Body of pancreas (tissue), 4 donors: ENCODE results near the gene VTN. TPM values are rescaled to one million over a fixed set of nuclear protein-coding genes. Genes with fewer than 3 reads are reported as not detected.
A peak's percentile ranks its signal among the peaks of the same experiment; 100 is the strongest.

Experiments used
- ATAC-seq: fragments of 150-250 bp; one replicate; pipeline ENCODE4 v1.9.1; 2016
- DNase-seq, 4 donors: peaks; one replicate each; pipeline ENCODE4 v3.0.0-alpha.2; 2019
- H3K27ac ChIP-seq, 4 donors: fragments of 200-600 bp; sonication (generic); 1 replicate in 3 of 4; 2 replicates in 1 of 4; pipeline versions ENCODE4 v1.5.1 to v1.6.1; 2016 to 2019; ENCODE audit warnings: mild to moderate bottlenecking in 1 of 4, mixed read lengths in 1 of 4, moderate library complexity in 1 of 4
- H3K27me3 ChIP-seq, 2 donors: fragments of 200-600 bp; sonication (generic); one replicate each; pipeline ENCODE4 v1.6.0; 2016; ENCODE audit warnings: mild to moderate bottlenecking in 1 of 2
- H3K36me3 ChIP-seq, 2 donors: fragments of 200-600 bp; sonication (generic); replicated peaks in 1 of 2; 2 replicates each; pipeline ENCODE4 v1.5.1; 2016; ENCODE audit warnings: low read depth in 2 of 2; ENCODE audit not compliant: insufficient read depth in 1 of 2
- H3K4me1 ChIP-seq: fragments of 200-600 bp; sonication (generic); one replicate; pipeline ENCODE4 v1.6.0; 2016
- H3K4me3 ChIP-seq, 2 donors: fragments of 200-600 bp; sonication (generic); 1 replicate in 1 of 2; 2 replicates in 1 of 2; pipeline ENCODE4 v1.5.1; 2016 to 2019
- H3K9me3 ChIP-seq, 3 donors: fragments of 200-600 bp; sonication (generic); 1 replicate in 2 of 3; 2 replicates in 1 of 3; pipeline ENCODE4 v1.5.1; 2016
- CTCF ChIP-seq, 7 experiments: fragments of 450-650 bp in 4 of 7; fragments of 200-600 bp in 3 of 7; sonication (generic) in 3 of 7; IDR thresholded peaks; one replicate each; pipeline ENCODE4 v1.5.1; 2016 to 2019; ENCODE audit warnings: antibody characterized with exemption in 7 of 7
- POLR2A ChIP-seq, 3 donors: fragments of 450-650 bp; IDR thresholded peaks; one replicate each; pipeline ENCODE4 v1.6.1; 2016; ENCODE audit warnings: antibody characterized with exemption in 3 of 3, mild to moderate bottlenecking in 2 of 3
- WGBS, 2 donors: methylation state at CpG; one replicate each; pipeline ENCODE4 v1.1.5; 2017; 5-methylcytosine and 5-hydroxymethylcytosine counted together
- intact Hi-C: fragments of 100-400 bp; cut with DNase I; formaldehyde crosslinking; loops from one replicate; pipeline ENCODE4 v1.15.1; 2023
- total RNA-seq, 2 donors: library from RNA; depleted of rRNA; stranded (reverse); fragments of >200 nt; gene quantifications; one replicate each; pipeline ENCODE4 v1.1.0, GENCODE V29; 2016

VTN gene
- total RNA-seq, 2 donors from 2014 or later = 4.2 to 6.6 TPM

- H3K27ac ChIP-seq = peak within 1 kb of the TSS; percentile 11 to 64 (median 50)
- 0 to 1% methylated on average over 12 to 67 of the region's 70 CpGs for WGBS, 2 donors
Observed at GRCh38 chr17:28405632-28406472, 35.7 kb upstream of the VTN start, which contains the start of gene SLC46A1. Gene SLC46A1, minus strand, starts transcription at chr17:28406212. Its CDS starts 98 bp downstream, at chr17:28406114.

DNA sequence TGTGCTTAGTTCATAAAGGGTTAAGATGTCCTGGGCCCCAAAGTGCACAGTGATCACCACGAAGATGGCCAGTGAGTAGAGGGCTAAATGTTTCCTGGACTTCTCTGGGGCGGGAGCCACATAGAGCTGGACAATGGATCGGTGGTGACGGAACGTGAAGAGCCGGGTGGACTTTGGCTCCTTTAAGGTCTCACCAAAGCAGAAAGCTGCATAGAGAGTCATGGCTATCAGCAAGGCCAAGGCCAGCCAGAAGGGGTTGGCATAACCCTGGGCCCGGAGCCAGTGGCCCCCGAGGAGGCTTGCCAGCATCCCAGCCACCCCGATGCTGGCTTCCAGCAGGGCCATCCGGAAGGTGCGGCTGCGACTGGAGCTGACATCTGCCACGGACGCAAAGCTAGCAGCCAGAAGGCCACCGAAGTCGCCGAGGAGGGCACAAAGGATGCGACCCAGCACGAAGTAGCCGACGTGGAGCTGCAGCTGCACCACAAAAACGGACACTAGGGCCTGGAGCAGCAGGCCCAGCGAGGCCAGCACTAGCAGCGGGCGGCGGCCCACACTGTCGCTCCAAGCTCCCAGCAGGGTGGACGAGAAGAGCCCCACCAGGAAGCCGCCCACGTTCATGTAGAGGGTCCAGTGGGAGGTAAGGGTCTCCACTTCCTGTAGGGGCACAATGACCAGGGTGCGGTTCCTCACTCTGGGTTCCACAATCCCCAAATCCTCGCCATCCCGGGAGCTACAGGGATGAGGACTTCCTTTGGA is 34.9 kb upstream of the VTN start:
- intact Hi-C loops = no loop called here
- 9 to 18% methylated on average over 14 to 33 of the region's 33 CpGs for WGBS, 2 donors
- DNase-seq = peak; percentile 58 to 76 (median 72)
- Histone ChIP-seq H3K27me3 (no peaks in the 10 kb centered on the region), H3K4me1 (peaks cover 22% of the 10 kb centered on the region), H3K9me3 (no peaks in the 10 kb centered on the region), H3K27ac (peak overlapping the region; percentile 11 to 64 (median 50)), H3K36me3 (peaks cover 0 to 2% of the 10 kb centered on the region in 2 donors), H3K4me3 (peak overlapping the region; percentile 85 to 86)
- ATAC-seq = peak; percentile 63
- peak; percentile 29 to 41 (median 33) for TF ChIP-seq POLR2A (IDR thresholded peaks at IDR 0.05)
- peak in 1 of 7 experiments; percentile 1 for TF ChIP-seq CTCF (IDR thresholded peaks at IDR 0.05)

More at GRCh38 chr17:28405632-28406472, 35.7 kb upstream of the VTN start, which contains the start of gene SLC46A1:
- DNase-seq (peak; percentile 60 to 74 (median 66)), ATAC-seq (peak; percentile 65)
- intact Hi-C loops = no loop called here
- Histone ChIP-seq H3K27me3 (no peaks in the 10 kb centered on the region), H3K4me1 (peaks cover 22% of the 10 kb centered on the region), H3K4me3 (peak within 1 kb of the TSS; percentile 85 to 86), H3K36me3 (peaks cover 0 to 2% of the 10 kb centered on the region in 2 donors), H3K9me3 (no peaks in the 10 kb centered on the region)
- TF ChIP-seq POLR2A (IDR thresholded peaks at IDR 0.05) = peak in 1 of 3 donors; percentile 37
- no peak for TF ChIP-seq CTCF (IDR thresholded peaks at IDR 0.05)

- H3K36me3 ChIP-seq = peaks cover 0 to 2% of the 10 kb centered on the region in 2 donors
- ATAC-seq = no peak
- H3K27ac ChIP-seq = peak overlapping the region in 3 of 4 donors; percentile 48 to 64 (median 53)
- H3K27me3 ChIP-seq = no peaks in the 10 kb centered on the region
- H3K9me3 ChIP-seq = no peaks in the 10 kb centered on the region
- H3K4me3 ChIP-seq = no peak overlapping the region
- H3K4me1 ChIP-seq = peaks cover 22% of the 10 kb centered on the region
- DNase-seq = no peak
- no peak for TF ChIP-seq POLR2A (IDR thresholded peaks at IDR 0.05)
- TF ChIP-seq CTCF (IDR thresholded peaks at IDR 0.05) = no peak
- 64 to 78% methylated on average over 4 to 5 of the region's 5 CpGs for WGBS, 2 donors
- intact Hi-C loops = no loop called here
Observed at GRCh38 chr17:28404461-28404811, 34.3 kb upstream of the VTN start.

- no peaks in the 10 kb centered on the region for H3K9me3 ChIP-seq
- H3K4me1 ChIP-seq = peaks cover 22% of the 10 kb centered on the region
- no peak overlapping the region for H3K4me3 ChIP-seq
- H3K27ac ChIP-seq = no peak overlapping the region
- H3K36me3 ChIP-seq = peaks cover 0 to 3% of the 10 kb centered on the region in 2 donors
- intact Hi-C loops = no loop called here
- ATAC-seq (no peak), DNase-seq (no peak)
- H3K27me3 ChIP-seq = no peaks in the 10 kb centered on the region
- 72 to 73% methylated on average over 2 of the region's 2 CpGs for WGBS, 2 donors
- TF ChIP-seq POLR2A (IDR thresholded peaks at IDR 0.05) = no peak
- TF ChIP-seq CTCF (IDR thresholded peaks at IDR 0.05) = no peak
Observed at GRCh38 chr17:28404007-28404406, 33.9 kb upstream of the VTN start.
